HG03442 (cell line): ENCODE data around the gene RELN.

Experiments
- ATAC-seq: cut with Tn5 transposase; IDR thresholded peaks from one replicate; pipeline ENCODE4 v1.9.1; 2021; ENCODE audit warnings: mild to moderate bottlenecking, moderate library complexity; ENCODE audit not compliant: unreplicated experiment

The RELN gene

GRCh38 chr7:103990991-103991390, 1.5 kb upstream of the RELN start:
- ATAC-seq, result no peak

- ATAC-seq, result peak; percentile 42
Measured at GRCh38 chr7:103989785-103990767, 618 bp upstream of the RELN start.

GRCh38 chr7:103988468-103989199, 824 bp downstream of the RELN start:
- ATAC-seq, result no peak

- no peak for ATAC-seq
Measured at GRCh38 chr7:103987451-103987850, 2.0 kb downstream of the RELN start.

- no peak for ATAC-seq
Measured at GRCh38 chr7:103985565-103986126, 3.8 kb downstream of the RELN start.

GRCh38 chr7:103984050-103984449, 5.4 kb downstream of the RELN start:
- ATAC-seq, result no peak

GRCh38 chr7:103983201-103983977, 6.1 kb downstream of the RELN start:
- no peak for ATAC-seq

- ATAC-seq, result no peak
Measured at GRCh38 chr7:103981003-103981423, 8.4 kb downstream of the RELN start.

- ATAC-seq, result no peak
Measured at GRCh38 chr7:103972779-103973434, 16.6 kb downstream of the RELN start.

- ATAC-seq, result no peak
Measured at GRCh38 chr7:103967401-103967800, 22.1 kb downstream of the RELN start.

GRCh38 chr7:103966593-103967277, 22.7 kb downstream of the RELN start:
- ATAC-seq, result no peak

GRCh38 chr7:103964269-103964668, 25.2 kb downstream of the RELN start:
- no peak for ATAC-seq

- ATAC-seq, result no peak
Measured at GRCh38 chr7:103962070-103962469, 27.4 kb downstream of the RELN start.

GRCh38 chr7:103958284-103958818, 31.1 kb downstream of the RELN start:
- ATAC-seq, result no peak

GRCh38 chr7:103955985-103956384, 33.5 kb downstream of the RELN start:
- ATAC-seq, result no peak

- no peak for ATAC-seq
Measured at GRCh38 chr7:103952408-103952807, 37.0 kb downstream of the RELN start.

GRCh38 chr7:103951311-103951710, 38.1 kb downstream of the RELN start:
- ATAC-seq, result no peak

GRCh38 chr7:103949374-103949773, 40.1 kb downstream of the RELN start:
- ATAC-seq, result no peak

GRCh38 chr7:103947026-103947655, 42.3 kb downstream of the RELN start:
- no peak for ATAC-seq
